GM18951 (cell line): Measurements from ENCODE around the gene SLFN12.
"Not testable (repeated sequence)": the region's sequence is repeated elsewhere in the genome, so short reads cannot be mapped to it uniquely, and the experiment has no call there.

ENCODE experiments used
- POLR2A ChIP-seq: IDR thresholded peaks from 4 replicates; pipeline ENCODE4 v1.6.1; 2011; ENCODE audit warnings: mild to moderate bottlenecking; ENCODE audit not compliant: insufficient read length, insufficient read depth; ENCODE audit errors: extremely low read depth
- in situ Hi-C: fragments of 300-500 bp; cut with MboI; formaldehyde crosslinking; loops from one replicate; pipeline ENCODE4 v1.12.0; 2022; ENCODE audit warnings: low sequenced_read_pairs, mixed read lengths, inconsistent platforms; ENCODE audit not compliant: unreplicated experiment

The SLFN12 gene

DNA sequence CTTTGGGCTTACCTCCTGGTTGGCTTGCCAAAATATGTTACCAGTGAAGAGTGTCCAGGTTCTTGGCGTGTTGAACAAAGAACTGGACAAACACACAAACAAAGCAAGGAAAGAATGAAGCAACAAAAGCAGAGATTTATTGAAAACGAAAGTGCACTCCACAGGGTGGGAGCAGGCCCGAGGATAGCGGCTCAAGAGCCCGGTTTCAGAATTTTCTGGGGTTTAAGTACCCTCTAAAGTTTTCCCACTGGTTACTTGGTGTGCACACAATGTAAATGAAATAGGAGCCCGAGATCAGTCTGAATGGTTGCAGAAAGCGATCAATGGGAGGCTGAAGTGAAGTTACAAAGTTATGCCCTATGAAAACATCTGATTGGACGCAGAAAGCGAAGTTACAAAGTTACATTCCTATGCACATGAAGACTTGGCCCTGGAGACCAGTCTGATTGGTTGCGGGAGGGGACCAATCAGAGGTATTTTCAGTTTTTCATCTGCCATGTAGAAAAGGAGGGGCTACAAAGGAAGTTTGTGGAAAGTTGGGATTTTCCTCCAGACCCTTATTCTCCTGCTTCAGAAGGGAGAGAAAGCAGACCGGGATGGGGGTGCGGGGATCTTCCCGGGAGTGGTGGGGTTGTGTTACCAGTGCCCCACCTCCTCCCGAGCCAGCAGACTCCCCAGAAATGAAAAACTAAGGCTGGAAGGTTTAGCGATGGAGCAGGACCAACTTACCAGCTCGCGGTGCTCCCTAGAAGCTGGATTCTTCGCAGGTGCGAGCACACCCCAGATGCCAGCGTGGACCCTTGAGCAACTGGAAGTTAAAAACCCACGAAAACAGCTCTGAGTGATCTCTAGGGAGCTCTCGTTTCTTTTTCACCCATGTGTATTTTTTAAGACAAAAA lies at the start of gene SLFN12:
SLFN12 (minus strand) TSS at position 325 of the 899 bp plus-strand sequence. CDS start 9,472 bp downstream, outside the sequence.
- TF ChIP-seq POLR2A: peak; percentile 47
- in situ Hi-C loops: no loop called here

DNA sequence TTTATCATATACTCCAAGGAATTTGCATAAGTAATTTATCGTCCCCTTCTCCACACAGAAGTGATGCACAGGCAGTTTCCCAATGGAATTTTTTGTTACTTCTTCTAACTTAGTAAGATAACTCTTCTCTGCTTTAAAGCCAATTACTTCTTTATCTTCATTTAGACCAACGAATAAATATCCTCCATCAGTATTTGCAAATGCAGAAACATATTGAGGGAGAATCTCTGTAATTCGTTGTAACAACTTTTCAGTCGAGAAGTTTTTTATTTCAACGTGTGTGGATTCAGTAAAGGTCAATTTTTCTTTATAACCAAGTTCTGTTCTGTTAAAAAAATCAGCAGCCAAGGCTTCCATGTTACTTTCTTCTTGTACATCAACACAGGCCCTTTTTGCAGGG lies 47.0 kb upstream of the SLFN12 start:
- in situ Hi-C loops: no loop called here

DNA sequence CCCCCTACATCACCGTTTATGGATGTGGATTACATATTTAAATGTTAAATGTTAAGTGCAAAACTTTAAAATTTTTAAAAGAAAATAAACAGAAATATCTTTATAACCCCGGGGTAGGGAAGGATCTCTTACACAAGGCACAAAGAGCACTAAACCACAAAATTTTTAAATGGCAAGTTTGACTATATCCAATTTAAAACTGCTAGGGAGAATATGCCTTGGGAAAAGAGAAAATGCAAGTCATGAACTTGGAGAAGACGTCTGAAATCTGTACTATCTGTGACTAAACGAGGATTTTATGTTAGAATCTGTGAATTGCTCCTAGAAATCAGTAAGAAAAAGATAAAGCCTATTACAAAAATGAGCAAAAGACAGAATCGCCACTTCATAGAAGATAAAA lies 44.9 kb upstream of the SLFN12 start:
- in situ Hi-C loops: no loop called here
- TF ChIP-seq POLR2A: no peak

More for the DNA sequence above, 47.0 kb upstream of the SLFN12 start:
- no peak for TF ChIP-seq POLR2A

DNA sequence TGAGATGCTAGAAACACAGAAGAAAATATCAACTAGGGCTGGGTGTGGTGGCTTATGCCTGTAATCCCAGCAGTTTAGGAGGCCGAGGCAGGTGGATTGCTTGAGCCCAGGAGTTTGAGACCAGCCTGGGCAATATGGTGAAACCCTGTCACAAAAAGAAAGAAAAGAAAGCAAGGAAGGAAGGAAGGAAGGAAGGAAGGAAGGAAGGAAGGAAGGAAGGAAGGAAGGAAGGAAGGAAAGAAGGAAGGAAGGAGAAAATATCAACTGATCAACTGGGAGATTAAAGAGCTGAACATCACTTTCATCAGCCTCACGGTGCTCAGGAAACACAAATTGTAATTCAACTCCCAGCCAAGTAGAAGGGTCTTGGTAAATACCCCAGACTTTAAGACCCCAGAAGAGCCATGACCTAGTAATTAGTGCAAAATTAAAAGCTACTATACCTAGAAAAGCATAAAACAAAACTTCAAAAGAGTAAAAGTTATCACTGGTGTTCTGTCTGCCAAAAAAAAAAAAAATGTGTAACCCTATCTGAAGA lies 44.1 kb upstream of the SLFN12 start:
- in situ Hi-C loops: no loop called here
- no peak for TF ChIP-seq POLR2A

DNA sequence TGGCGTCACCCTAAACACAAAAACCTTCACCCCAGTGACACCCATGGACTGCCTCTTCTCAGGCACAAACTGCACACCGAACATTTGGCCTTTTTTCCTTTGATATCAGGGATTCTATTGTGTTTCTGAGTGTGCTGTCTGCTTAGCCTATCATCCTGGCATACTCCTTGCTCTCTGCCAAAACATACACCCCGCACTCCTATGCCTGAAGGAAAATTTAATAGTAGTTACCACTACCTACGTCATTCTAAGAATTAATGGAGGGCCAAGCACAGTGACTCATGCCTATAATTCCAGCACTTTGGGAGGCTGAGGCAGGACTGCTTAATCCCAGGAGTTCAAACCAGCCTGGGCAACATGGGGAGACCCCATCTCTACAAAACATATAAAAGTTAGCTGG lies 36.2 kb upstream of the SLFN12 start:
- no peak for TF ChIP-seq POLR2A
- in situ Hi-C loops: no loop called here

DNA sequence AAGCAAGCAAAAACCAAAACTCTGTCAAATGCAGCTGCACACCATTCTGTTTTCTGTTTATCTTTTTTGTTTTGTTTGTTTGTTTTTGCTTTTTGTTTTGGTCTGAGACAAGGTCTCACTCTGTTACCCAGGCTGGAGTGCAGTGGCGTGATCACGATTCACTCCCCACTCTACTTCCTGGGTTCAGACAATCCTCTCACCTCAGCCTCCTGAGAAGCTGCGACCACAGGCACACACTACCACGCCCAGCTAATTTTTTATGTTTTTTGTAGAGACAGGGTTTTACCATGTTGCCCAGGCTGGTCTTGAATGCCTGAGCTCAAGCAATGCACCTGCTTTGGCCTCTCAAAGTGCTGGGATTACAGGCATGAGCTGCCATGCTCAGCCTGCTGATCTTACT lies 35.5 kb upstream of the SLFN12 start:
- in situ Hi-C loops: no loop called here
- no peak for TF ChIP-seq POLR2A

DNA sequence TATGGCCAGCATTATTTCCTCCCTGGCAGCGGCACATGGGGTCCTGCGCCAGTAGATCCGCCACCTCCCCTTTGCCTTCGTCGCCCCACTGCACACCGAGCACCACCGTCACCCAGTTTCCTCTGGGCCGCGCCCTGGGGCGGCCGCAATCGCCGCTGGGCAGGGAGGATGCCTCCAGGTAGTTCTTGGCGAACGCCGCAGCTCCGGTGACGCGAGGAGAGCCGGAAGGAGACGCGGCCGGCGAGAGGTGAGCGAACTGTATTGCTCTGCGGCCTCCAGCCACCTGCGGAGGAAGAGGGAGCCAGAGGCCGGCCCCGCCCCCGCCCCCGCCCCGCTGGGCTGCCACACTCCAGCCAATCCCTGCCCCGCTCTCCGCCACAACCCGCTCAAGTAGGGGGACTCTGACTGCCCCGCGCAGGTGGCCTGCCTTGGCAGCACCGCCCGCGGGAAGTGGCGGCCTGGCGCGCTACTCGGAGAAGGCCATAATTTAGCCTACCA lies 28.1 kb upstream of the SLFN12 start:
- in situ Hi-C loops: no loop called here
- TF ChIP-seq POLR2A: peak; percentile 62

DNA sequence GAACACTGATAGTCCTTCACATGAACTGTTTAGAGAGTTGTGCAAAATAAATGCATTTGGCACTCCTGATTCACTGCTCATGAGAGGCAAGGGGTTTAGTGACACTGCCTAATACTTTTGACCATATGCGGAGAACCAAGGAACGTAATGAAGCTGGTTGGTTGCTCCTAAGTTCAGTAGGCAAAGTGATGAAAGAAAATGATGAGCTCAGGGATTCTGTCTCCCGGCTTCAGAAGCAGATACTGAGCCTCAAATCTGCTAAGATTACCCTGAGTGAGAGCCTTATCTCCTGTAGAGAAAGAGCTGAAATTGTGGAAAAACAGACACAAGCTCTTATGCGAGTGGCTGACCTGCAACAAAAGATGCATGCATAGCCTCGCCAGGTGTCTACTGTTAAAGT lies 21.7 kb upstream of the SLFN12 start:
- in situ Hi-C loops: not testable (repeated sequence)

DNA sequence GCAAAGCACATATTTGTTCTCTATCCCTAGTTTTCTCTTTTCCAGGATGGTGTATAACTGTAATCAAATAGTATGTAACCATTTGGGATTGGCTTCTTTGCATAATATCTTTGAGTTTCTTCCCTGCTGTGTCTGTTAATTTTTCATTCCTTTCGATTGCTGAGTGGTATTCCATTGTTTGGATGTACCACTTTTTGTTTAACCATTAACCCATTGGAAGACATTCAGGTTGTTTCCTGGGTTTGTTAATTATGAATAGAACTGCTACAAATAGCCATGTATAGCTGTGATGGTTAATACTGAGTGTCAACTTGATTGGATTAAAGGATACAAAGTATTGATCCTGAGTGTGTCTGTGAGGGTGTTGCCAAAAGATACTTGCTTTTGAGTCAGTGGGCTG lies 20.9 kb upstream of the SLFN12 start:
- in situ Hi-C loops: no loop called here
- no peak for TF ChIP-seq POLR2A

DNA sequence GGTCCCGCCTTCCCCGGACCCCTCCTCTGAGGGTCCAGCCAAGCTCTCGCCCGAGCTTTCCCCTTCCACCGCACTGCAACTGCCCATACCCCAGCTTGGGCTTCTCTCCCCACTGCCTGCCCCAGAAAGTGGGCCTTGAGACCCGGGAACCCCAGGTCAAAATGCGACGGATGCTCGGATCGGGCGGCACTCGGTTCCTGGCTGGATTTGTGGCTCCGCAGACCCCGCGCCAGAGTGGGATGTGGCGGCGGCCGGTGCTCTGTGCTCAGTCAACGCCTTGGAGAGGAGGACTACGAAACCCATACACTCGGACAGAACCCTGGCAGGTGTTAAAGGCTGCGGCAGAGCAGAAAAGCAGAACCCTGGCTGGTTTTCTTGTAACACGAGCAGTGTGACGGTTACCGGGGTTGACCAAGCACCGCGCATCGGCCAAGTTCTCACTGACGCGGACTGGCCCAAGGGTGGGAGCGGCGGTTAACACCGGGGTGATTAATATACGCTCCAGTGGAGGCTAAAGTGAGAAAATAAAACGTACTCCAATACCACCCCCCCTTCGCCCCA lies 17.2 kb upstream of the SLFN12 start:
- in situ Hi-C loops: no loop called here
- no peak for TF ChIP-seq POLR2A

DNA sequence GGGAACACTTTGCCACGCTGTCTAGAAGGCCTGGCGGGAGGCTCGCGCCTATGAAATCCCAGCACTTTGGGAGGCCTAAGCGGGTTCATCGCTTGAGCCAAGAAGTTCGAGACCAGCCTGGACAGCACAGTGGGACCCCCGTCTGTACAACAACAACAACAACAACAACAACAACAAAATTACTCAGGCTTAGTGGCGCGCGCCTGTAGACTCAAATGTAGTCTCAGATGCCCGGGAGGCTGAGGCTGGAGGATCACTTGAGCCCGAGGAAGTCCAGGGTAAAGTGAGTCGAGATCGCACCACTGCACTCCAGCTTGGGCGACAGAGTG lies 16.6 kb upstream of the SLFN12 start:
- no peak for TF ChIP-seq POLR2A
- in situ Hi-C loops: no loop called here

DNA sequence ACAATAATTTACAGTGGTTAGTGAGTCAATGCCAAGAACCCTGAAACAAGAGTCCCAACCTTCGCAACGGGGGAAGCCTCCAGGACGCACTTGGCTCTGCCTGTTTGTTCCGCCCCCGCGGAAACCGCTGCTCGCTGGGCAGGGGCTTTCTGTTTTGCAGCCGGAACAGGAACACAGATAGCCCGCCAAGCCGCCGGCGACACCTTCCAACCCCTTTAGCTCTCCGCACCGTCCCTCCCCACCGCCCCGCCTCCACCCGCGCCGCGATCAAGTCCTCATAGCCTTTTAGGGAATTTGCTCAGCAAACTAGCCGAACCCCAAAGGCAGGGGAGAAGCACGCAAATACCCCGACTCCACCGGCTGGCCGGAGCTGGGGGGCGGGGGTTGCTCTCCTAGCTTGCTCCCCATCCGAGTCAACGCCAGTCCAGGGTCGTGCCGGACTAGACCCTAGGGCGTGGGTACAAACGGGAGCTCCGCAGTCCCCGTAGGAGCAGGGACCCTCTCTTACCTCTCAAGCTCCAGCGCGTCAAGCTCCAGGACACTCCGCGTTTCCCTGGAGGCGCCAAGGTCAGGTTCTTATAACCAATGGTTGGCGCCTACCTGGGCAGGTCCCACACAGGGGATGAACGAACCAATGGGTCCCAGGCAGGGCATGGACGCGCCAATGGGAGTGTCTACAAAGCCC lies 16.1 kb upstream of the SLFN12 start, which contains the start of gene SLFN13:
SLFN13 (minus strand) TSS at position 553 of the 685 bp plus-strand sequence. CDS start 3,086 bp downstream, outside the sequence.
- TF ChIP-seq POLR2A: peak; percentile 69
- in situ Hi-C loops: no loop called here

DNA sequence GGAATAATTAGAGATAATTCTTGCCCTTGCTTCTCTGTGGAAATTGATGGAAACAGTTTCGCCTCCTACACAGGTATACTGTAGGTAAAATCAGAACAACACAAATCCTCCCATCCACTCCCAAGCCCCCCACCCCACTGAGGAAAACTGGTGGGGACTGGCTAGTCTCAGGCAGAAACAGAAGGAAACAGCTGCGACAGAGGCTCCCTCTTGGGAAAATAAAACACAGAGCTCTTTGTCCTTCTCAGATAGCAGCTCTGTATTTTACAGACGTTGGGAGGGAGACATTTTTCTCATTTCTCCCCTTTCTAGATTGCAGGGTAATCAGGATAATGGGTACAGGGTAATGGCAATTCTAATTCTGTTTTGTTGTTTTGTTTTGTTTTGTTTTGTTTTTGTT lies 15.2 kb upstream of the SLFN12 start:
- in situ Hi-C loops: no loop called here

More for the DNA sequence above, 15.2 kb upstream of the SLFN12 start:
- TF ChIP-seq POLR2A: no peak
